GM12864 (cell line): ENCODE data around the gene SAV1.
"Not testable (repeated sequence)": the region's sequence is repeated elsewhere in the genome, so short reads cannot be mapped to it uniquely, and the experiment has no call there.

Source experiments
- DNase-seq: peaks from one replicate; pipeline ENCODE4 v3.0.0-alpha.2; 2011; ENCODE audit warnings: low read depth
- H3K4me3 ChIP-seq: 2 replicates; pipeline ENCODE4 v1.5.1; 2011; ENCODE audit warnings: mild to moderate bottlenecking, low read depth, low read length, control low read depth
- TF ChIP-seq, protein P1 (sequence below): IDR thresholded peaks from 2 replicates; pipeline ENCODE4 v1.5.1; 2011; ENCODE audit warnings: low read depth, mild to moderate bottlenecking, moderate library complexity, low read length, control low read depth, inconsistent platforms; ENCODE audit errors: missing control alignments

The SAV1 gene

DNA sequence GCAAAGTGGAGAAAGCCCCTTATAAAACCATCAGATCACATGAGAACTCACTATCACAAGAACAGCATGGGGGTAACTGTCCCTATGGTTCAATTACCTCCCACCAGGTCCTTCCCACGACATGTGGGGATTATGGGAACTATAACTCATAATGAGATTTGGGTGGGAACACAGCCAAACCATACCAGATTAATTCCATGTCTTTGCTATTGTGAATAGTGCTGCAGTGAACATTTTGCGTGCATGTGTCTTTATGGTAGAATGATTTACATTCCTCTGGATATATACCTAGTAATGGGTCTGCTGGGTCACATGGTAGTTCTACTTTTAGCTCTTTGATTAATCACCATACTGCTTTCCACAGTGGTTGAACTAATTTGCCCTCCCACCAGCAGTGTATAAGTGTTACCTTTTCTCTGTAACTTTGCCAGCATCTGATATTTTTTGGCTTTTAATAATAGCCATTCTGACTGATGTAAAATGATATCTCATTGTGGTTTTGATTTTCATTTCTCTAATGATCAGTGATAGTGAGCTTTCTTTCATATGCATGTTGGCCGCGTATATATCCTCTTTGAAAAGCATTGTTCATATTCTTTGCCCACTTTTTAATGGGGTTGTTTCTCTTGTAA is 29.7 kb upstream of the SAV1 start:
- no peak overlapping the region for H3K4me3 ChIP-seq
- TF ChIP-seq, protein P1, sequence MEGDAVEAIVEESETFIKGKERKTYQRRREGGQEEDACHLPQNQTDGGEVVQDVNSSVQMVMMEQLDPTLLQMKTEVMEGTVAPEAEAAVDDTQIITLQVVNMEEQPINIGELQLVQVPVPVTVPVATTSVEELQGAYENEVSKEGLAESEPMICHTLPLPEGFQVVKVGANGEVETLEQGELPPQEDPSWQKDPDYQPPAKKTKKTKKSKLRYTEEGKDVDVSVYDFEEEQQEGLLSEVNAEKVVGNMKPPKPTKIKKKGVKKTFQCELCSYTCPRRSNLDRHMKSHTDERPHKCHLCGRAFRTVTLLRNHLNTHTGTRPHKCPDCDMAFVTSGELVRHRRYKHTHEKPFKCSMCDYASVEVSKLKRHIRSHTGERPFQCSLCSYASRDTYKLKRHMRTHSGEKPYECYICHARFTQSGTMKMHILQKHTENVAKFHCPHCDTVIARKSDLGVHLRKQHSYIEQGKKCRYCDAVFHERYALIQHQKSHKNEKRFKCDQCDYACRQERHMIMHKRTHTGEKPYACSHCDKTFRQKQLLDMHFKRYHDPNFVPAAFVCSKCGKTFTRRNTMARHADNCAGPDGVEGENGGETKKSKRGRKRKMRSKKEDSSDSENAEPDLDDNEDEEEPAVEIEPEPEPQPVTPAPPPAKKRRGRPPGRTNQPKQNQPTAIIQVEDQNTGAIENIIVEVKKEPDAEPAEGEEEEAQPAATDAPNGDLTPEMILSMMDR: no peak
- DNase-seq: no peak

DNA sequence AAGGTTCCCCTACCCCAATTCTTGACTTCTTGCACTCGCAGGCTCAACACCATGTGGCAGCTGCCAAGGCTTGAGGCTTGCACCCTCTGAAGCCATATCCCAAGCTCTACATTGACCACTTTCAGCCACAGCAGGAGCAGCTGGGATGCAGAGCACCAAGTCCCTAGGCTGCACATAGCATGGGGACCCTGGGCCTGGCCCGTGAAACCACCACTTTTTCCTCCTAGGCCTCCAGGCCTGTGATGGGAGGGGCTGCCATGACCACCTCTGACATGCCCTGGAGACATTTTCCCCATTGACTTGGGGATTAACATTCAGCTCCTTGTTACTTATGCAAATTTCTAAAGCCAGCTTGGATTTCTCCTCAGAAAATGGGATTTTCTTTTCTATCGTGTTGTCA is 26.2 kb upstream of the SAV1 start:
- not testable (repeated sequence) for DNase-seq, H3K4me3 ChIP-seq

DNA sequence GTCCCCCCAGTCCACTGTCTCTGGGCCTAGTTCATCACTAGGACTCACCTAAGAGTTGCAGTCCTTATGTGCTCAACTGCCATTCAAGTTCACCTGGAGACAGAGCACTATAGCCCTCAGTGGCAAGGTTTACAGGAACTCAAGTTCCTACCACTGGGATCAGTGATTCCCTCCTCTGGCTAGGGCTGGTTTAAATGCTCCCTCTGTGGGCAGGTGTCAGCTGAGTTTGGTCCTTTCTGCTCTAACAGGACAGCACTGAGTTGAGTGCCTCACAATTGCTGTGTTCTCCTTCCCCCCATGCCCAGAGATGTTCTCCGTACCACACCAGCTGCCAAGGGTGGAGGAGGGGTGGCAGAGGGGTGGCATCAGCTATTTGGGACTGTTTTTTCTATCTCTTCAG is 20.8 kb upstream of the SAV1 start:
- no peak for DNase-seq
- TF ChIP-seq, protein P1: no peak
- H3K4me3 ChIP-seq: no peak overlapping the region

DNA sequence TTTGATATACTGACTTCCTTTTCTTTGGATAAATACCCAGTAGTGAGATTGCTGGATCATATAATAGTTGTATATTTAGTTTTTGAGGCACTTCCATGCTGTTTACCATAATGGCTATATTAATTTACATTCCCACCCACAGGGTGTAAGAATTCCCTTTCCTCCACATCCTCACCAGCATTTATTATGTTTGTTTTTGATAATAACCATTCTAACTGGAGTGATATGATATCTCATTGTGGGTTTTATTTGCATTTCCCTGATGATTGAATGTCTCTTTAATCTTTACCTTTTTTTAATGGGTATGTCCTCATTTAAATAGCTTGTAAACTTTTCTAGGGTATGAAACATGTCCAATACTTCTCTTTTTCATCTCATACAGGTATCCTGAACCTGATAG is 11.6 kb upstream of the SAV1 start:
- TF ChIP-seq, protein P1: no peak
- no peak overlapping the region for H3K4me3 ChIP-seq
- DNase-seq: no peak

DNA sequence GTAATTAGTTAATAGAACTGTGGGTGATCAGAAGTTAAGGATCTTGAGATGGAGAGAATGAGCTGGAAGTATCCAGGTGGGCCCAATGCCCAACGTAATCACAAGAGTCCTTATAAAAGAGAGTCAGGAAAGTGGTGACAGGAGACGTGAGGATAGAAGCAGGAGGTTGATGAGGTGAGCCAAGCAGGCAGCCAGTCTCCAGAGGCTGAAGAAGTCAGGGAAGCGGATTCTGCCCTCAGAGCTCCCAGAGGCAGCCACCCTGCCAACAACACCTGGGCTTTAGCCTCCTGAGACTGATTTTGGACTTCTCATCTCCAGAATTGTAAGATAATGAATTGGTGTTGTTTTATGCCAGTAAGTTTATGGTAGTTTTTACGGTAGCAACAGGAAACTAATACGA is 10.1 kb upstream of the SAV1 start:
- TF ChIP-seq, protein P1: no peak
- no peak overlapping the region for H3K4me3 ChIP-seq
- no peak for DNase-seq

DNA sequence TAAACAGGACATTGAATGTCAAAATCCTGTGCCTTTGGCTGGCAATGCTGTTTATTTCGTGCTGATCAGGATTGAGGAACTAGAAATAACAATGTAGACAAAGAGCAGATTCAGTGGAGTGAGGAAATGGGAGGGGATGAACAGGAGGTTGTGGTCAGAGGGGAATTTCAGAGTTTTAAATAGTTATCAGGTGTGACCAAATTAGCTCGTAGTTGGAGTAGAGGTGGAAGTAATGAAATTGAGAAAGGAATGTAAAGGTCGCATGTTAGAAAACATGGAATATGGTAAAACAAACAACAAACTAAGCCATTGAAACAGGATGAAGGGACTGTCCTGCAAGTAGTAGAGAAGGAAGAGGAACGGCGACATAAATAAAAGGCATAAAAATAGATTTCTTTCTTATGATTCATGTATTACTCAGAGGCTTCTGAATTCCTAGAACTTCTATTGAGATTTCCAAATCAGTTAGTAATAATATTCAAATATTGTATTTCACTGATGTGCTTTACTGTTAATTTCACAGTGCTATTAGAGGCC is 9.5 kb upstream of the SAV1 start:
- TF ChIP-seq, protein P1: no peak
- H3K4me3 ChIP-seq: no peak overlapping the region; the same call in 1 of the 2 replicates
- peak; percentile 16 for DNase-seq

DNA sequence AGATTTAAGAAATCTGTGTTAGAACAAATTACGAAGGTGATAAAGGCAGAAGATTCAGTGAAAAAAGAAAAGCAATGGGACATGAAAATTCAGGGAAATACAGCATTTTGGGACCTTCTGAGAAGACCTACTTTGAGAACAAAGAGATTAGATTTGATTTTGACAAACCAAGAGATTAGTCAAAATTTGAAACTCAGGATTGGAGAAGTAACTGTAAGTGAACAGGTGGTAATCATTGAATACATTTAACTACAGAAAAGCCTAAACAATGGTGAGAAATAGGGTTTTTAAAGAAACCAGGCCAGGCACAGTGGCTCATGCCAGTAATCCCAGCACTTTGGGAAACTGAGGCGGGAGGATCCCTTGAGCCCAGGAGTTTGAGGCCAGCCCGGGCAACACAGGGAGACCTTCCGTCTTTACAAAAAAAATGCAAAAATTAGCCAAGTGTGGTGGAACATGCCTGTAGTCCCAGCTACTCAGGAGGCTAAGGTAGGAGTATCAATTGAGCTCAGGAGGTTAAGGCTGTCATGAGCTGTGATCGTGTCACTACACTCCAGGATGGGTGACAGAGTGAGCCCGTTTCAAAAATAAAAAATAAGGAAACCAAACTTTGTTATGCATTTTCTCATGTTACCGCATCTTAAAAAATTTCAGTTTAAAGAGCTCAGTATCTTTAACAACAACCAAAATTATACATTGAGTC is 8.9 kb upstream of the SAV1 start:
- H3K4me3 ChIP-seq: no peak overlapping the region; the same call in 1 of the 2 replicates
- TF ChIP-seq, protein P1: no peak
- no peak for DNase-seq
